GM18507 (cell line): ENCODE results near the gene MKNK2.
"Not testable (repeated sequence)": the region's sequence is repeated elsewhere in the genome, so short reads cannot be mapped to it uniquely, and the experiment has no call there.

ENCODE experiments used
- DNase-seq: peaks from one replicate; pipeline ENCODE4 v3.0.0; 2011; ENCODE audit warnings: low read depth; ENCODE audit not compliant: insufficient read length; ENCODE audit errors: extremely low spot score
- FAIRE-seq: peaks from 2 replicates; lab custom pipeline; 2011; peaks lifted over from hg19 to GRCh38; lab: Jason Lieb, UNC

The MKNK2 gene

DNA sequence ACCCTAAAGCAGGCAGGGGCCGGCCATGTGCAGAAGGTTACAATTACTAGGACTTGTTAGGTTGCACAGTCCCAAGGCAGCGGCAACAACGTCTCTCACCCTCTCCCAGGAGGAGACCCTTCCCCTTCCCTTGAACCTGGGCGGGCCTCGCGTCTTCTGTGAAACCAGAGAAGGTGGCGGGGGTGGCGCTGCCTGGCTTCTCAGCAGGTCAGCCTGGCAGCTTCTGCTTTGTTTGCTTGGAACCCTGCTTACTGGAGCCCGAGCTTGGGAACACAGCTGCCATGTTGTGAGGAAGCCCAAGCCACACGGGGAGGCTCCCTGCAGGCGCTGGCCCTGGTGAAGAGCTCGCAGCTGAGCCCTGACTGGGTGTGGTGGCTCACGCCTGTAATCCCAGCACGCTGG, 15.5 kb downstream of the MKNK2 start:
- no peak for DNase-seq
- no peak for FAIRE-seq

DNA sequence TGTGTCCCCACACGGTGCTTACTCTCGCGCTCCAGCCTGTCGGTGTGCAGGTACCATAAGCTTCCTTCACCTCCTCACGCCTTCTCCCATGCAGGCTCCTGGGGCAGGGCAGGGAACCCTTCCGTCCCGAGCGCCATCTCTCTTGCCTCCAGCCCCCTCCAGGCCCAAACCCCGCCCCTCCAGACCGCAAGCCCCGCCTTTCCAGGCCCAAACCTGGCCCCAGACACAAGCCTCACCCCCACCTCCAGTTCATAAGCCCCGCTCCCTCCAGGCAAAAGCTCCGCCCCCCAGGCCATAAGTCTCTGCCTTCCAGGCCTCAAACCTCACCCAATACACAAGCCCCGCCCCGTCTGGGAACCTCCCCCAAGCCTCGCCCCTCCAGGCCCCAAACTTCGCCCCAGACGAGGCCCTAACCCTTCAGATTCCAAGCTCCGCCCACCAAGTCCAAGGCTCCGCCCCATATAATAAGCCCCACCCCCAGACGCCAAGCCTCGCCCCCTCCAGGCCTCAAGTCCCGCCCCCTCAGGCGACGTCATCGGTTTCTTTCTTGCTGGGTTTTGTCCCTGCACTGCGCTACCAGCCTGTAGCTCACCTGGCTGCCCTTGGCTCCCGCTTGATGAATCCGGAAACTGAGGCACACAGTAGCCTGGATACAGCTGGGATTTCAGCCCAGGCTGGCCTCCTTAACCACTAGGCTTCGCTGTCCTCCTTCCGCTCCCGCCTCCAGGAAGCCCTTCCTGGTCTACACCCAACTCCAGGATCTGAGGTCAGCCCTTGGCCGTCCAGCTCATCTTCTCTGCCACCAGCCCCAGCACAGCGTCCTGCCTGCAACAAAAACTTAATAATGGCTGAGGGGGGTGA, 16.1 kb downstream of the MKNK2 start:
- FAIRE-seq: peak; percentile 79
- no peak for DNase-seq

DNA sequence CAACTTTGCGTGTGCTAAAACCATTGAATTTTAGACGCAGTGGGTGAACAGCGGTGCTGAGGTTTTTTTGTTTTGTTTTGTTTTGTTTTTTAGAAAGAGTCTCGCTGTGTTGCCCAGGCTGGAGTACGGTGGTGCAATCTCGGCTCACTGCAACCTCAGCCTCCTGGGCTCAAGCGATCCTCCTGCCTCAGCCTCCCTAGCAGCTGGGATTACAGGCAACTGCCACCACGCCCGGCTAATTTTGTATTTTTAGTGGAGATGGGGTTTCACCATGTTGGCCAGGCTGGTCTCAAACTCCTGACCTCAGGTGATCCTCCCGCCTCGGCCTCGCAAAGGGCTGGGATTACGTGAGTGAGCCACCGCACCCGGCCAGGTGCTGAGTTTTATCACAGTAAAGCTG, 16.8 kb downstream of the MKNK2 start:
- not testable (repeated sequence) for DNase-seq, FAIRE-seq

DNA sequence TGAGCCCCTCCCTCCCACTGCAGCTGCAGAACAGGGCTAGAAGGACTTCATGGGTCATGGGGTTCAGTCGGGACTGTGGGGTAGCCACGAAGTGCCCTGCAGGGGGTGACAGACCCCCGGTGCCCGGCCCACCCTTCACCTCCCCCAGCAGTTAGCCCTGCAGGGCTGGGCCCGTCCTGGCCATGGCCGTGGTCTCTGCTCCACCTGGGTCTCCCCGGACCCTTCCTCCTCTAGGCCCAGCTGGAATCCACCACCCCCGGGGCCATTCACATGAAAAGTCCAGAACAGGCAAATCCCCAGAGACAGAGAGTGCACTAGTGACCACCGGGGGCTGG, 17.3 kb downstream of the MKNK2 start:
- no peak for DNase-seq
- no peak for FAIRE-seq

DNA sequence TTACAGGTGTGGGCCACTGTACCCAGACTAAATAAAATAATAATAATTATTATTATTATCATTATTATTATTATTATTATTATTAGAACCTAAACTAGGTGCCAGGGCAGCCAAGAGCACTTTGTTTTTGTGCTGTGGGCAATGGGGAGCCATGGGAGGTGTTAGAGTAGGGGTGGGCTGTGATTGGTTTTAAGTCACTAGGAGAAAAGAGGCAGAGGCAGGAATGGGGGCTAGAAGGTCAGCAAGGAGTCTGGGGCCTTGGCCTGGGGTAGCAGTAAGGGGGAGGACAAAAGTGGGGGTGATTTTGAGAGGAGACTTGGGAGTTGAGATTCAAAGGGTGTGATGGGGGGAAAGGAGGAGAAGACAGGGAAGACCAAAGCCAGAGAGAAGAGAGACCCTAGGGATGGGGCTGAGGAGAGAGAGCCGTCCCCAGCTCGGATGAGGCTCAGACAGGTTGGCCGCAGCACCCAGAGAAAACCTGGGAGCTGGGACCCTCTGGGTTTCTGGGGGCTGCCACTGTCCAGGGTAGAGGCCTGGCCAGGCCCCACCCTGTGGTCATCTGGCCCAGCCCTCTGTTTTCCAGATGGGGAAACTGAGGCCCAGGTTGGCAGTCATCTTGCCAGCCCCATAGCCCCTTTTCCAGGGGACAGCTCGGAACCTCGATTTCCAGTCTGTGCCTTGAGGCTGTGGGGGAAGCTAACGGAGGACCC, 17.8 kb downstream of the MKNK2 start:
- no peak for DNase-seq
- no peak for FAIRE-seq

DNA sequence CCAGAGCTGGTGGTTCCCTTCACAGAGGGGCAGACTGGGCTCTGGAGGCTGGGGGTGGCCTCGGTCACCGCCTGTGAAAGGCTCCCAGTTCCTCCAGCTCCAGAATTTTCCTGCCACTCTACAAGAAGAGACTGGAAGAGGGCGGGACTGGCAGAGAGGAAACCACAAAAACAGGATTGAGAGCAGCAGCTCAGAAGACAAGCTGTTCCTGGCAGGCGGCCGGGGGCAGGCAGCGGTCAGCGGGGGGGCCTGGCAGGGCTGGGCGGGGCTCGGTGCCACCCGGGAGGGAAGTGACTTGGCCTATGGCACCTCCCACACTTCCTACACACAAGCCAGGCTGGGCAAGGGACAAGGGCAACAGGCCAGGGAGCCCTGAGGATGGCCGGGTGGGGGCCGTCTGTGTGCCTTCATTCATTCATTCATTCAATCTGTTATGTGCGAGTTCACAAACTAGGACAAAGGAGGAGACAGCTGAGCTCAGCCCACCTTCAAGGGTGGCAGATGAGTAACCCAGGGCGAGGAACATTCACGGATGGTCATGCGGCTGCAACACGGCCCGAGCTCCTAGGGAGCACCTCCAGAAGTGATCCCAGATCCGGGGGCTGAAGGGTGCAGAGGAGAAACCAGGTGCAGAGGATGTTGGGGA, 18.6 kb downstream of the MKNK2 start:
- FAIRE-seq (no peak), DNase-seq (no peak)

DNA sequence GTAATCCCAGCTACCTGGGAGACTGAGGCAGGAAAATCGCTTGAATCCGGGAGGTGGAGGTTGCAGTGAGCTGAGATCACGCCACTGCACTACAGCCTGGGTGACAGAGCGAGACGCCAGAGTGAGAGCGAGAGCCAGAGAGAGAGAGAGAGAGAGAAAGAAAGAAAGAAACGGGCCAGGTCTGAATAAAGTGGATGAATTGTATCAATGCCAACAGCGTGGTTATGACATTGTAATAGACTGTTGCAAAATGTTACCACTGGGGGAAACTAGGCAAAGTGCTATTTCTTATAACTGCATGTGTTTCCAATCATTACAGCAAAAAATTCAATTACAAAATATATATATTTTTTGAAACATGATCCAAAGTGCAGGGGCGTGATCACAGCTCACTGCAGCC, 23.7 kb downstream of the MKNK2 start:
- FAIRE-seq (no peak), DNase-seq (no peak)

DNA sequence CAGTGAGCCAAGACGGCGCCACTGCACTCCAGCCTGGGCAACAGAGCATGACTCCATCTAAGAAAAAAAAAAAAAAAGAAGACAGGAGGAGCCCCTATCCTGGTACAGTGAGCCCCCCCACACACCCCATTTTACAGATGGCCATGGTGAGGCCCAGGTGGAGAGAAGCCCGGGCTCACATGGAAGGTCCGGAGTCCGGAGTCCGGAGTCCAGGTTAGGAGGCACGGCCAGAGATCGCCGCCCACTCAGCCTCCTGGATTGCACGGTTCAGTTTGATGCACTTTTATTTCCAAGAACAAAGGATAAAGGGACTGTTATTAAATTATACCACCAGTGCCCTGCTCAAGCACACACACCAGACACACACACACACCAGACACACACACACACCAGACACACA, 24.3 kb downstream of the MKNK2 start:
- FAIRE-seq: no peak
- DNase-seq: no peak

DNA sequence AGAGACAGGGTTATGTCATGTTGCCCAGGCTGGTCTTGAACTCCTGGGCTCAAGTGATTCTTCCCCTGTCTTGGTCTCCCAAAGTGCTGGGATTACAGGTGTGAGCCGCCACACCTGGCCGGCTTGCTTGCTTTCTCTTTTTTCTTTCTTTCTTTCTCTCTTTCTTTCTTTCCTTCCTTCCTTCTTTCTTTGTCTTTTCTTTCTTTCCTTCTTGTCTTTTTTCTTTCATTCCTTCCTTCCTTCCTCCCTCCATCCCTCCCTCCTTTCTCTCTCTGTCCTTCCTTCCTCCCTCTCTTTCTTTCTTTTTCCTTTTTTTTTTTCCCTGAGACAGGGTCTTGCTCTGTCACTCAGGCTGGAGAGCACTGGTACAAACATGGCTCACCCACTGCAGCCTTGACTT, 28.8 kb downstream of the MKNK2 start:
- DNase-seq (no peak), FAIRE-seq (no peak)

DNA sequence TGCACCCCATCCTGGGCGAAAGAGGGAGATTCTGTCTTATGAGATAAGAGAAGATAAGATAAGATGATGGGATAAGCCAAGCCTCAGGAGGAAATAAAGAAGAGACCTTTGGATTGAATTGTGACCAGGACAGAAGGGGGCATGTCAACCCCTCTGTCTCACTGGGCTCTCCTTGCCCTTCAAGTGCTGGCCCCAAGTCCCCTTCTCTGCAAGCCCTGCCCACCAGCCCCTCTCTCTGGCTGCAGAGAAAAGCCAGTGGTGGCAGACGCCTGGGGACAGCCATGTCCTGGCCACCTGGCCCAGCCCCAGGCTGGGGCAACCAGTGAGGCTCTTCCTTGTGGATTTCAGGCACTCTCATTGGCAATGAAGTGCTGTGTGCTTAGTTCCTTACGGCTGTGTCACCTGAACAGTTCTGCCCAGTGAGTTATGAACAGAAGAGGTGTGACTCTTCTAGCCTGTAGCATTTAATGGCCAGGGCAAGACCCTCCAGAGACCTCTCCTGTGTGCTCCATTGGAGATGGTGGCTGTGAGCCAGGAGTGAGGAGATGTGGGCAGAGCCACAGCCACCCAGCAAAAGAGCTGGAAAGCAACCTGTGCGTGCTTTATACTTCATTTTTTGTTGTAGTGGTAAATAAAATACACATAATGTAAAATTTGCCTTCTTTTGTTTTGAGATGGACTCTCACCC, 29.4 kb downstream of the MKNK2 start:
- no peak for DNase-seq
- no peak for FAIRE-seq

DNA sequence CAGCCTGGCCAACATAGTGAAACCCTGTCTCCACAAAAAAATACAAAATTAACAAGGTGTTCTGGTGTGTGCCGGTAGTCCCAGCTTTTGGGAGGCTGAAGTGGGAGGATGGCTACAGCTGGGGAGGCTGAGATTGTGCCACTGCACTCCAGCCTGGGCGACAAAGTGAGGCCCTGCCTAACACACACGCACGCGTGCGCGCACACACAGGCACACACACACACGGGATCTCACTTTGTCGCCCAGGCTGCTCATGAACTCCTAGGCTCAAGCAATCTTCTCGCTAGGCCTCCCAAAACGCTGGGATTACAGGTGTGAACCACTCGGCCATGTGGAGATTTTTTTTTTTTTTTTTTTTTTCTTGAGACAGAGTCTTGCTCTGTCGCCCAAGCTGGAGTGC, 32.3 kb downstream of the MKNK2 start:
- FAIRE-seq: no peak
- no peak for DNase-seq

DNA sequence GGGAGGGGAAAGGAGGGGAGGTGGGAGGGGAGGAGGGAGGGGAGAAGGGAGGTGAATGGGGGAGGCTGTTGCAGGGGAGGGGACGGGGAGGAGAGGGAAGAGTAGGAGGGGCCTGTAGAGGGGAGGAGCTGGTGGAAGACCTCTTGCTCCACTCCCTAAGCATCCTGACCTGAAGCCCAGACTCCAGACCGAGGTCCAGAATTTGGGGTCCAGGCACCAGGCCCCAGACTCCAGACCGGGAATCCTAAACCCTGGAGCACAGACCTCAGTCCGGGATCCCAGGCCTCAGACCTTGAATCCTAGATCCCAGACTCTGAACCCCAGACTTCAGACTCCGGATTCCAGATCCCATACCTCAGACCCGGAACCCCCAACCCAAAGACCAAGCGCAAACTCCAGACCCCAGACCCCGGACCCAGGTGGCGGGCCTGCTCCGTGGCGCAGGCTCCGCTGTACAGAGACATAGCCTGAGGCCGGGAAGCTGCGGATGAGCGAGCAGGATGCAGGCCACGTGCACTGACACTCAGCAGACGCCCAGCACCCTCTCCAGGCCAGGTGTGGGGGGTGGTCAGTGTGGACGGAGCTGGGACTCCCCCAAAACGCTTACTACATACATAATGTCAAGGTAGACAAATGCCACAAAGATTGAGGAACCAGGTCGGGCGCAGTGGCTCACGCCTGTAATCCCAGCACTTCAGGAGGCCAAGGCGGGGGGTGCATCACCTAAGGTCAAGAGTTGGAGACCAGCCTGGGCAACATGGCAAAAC, 34.8 kb downstream of the MKNK2 start:
- peak; percentile 54 for DNase-seq

DNA sequence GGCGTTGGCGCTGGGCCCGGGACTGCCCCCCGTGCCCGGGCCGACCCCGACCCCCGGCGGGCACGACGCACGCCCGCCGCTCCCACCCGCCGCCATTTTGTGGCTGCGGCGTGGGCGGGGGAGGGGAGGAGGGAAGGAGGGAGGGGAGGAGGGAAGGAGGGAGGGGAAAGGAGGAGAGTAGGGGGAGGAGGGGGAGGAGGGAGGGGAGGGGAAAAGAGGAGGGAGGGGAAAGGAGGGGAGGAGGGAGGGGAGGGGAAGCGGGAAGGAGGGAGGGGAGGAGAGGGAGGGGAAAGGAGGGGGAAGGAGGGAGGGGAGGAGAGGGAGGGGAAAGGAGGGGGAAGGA, 35.5 kb downstream of the MKNK2 start, which contains the start of gene BTBD2:
TSS of gene BTBD2 (minus strand) at position 107 of the 343 bp plus-strand sequence. CDS start at position 96, 11 bp downstream.
- FAIRE-seq: no peak
- DNase-seq: no peak

More for the DNA sequence above, 34.8 kb downstream of the MKNK2 start:
- FAIRE-seq: peak; percentile 67

DNA sequence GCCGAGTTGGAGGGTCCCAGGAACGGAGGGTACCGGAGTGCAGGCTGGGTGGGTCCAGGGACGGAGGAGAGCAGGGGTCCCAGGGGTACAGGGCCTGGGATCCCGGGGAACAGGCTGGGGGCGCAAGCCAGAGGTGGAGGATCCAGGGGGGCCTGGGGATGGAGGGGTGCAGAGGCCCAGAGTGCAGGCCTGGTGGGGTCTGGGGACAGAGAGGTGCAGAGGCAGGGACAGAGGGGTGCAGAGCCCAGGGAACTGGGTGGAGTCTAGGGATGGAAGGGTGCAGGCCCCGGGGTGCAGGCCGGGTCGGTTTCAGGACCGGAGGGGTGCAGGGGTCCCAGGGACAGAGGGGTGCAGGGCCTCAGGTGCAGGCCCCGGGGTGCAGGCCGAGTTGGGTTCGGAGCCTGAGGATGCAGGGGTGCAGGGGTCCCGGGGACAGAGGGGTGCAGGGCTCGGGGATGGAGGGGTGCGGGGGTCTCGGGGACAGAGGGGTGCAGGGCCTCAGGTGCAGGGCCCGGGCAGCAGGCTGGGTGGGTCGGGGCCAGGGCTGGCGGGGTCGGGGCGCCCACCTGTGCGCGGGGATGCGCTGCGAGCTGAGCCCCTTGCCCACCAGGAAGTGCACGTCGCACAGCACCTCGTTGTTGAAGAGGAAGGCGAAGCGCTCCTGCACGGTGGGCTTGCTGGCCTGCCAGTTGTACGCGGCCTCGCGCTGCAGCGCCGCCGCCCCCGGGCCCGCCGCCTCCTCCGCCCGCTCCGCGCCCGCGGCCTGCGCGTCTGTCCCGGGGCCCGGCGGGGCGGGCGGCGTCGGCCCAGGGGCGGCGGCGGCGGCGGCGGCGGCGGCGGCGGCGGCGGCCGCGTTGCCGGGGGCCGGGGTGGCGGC, 36.1 kb downstream of the MKNK2 start:
- DNase-seq (peak; percentile 51), FAIRE-seq (no peak)

DNA sequence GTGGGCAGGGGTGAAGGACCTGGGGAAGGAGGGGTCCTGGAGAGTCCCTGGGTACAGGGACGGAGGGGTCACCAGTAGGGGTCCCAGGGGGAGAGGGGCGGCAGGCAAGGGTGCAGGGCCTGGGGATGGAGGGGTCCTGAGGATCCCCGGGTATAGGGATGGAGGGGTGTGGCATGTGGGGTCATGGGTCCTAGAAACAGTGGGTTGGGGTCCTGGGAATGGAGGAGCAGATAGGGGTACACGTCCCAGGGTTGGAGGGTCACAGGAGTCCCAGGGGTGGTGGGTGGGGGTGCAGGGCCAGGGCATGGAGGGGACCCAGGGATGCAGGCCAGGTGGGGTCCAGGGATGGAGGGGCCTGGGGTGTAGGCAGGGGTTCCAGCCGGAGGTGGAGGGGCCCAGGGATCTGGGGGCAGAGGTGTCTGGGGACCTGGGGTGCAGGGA, 36.9 kb downstream of the MKNK2 start:
- FAIRE-seq (no peak), DNase-seq (no peak)

DNA sequence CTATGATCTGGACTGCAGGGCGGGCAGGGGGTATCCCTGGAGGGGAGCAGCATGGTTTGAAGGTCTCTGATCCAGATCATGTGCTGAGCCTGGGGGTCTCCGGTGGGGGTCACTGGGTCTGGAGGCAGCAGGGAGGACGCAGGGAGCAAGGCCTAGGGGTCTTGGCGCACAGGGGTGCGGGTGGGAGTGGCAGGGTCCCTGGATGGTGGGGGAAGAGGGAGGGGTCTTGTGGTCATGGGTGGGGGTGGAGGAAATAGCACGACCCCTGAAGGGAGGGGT, 37.4 kb downstream of the MKNK2 start:
- DNase-seq (no peak), FAIRE-seq (no peak)

DNA sequence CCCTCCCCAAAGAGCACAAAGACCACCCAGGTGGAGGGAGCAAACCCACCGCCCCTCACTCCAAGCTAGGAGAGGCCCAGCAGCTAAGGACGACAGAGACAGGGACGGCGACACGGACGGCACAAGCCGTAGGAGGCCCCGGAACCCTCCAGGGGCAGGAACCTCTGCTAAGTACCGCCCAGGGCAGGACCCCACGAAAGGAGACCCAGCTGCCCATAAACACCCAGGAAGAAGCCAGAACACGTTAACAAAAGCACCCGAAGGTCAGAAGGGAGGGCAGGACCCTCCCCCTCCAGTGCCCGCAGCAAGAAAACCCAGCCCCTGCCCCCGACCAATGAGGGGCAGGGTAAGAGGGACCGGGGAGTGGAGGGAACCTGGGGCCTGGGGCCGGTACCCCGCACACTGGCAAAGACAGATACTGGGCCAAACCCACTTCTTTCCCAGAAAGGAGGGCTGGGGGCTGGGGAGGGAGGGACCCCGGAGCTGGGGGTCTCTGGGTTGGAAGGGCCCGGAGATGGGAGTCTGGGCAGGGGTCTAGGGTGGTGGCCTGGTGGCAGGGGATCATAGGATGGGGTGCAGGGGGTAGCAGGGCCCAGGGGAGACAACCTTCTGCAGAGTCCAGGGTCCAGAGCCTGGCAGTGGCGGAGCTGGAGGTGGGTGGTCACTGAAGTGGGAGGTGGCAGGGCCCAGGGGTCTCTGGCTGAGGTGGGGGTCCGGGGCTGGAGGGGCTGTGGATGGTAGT, 37.9 kb downstream of the MKNK2 start:
- DNase-seq: no peak
- FAIRE-seq: no peak

DNA sequence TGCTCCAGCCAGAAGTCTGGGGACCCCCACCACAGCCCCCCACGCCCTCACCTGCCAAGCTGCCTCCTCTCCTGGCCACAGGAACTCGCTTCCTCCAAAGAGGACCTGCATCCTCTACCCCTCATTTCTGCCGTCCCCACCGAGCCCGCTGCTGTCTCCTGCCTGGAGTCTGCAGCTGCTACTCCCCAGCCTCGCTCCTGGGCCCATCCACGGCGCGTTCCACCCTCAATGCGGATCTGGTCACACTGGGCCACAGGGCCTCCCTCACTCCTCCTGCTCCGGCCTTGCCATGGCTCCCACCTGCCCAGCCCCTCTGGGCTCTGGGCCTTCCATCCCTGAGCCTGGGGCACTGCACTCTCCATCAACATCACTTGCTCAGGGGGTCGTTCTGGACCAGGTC, 39.9 kb downstream of the MKNK2 start:
- FAIRE-seq: no peak
- no peak for DNase-seq
